Measurements from ENCODE around the gene HOXA6.
A peak's percentile ranks its signal among the peaks of the same experiment; 100 is the strongest.

Gene HOXA6

DNA sequence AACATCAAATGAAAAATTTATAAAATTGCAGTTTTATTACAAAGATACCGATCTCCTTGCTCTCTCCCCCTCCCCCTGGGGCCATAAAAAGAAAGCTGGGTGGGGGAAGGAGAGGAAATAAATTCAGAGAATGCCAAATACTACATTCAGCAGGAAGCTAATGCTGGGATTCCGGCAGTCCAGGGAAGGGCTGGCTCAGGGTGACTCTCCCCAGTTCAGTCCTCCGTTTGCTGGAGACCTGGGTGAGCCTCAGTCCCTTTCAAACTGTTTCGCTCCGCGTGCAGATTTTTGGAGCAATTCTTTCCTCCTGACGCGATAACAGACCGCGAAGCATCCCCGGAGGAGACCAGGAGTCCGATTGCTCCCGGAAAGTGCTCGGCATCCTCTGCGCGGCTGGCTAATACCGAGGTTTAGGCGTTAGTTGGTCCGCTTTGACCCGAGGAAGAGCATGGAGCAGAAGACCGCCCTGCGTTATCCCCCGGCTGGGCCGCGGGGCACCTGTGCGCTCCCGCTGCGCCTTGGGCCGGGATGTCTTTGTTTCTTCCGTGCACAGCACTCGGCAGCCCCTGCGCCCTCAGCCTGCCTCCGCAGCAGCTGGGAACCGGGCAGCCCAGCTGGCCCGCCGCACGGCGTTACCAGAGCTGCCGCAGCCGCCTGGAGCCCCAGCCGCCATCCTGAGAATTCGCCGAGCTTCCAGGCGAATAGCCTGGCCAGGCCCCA lies 41.2 kb downstream of the HOXA6 start:
- no peak for DNase-seq

DNA sequence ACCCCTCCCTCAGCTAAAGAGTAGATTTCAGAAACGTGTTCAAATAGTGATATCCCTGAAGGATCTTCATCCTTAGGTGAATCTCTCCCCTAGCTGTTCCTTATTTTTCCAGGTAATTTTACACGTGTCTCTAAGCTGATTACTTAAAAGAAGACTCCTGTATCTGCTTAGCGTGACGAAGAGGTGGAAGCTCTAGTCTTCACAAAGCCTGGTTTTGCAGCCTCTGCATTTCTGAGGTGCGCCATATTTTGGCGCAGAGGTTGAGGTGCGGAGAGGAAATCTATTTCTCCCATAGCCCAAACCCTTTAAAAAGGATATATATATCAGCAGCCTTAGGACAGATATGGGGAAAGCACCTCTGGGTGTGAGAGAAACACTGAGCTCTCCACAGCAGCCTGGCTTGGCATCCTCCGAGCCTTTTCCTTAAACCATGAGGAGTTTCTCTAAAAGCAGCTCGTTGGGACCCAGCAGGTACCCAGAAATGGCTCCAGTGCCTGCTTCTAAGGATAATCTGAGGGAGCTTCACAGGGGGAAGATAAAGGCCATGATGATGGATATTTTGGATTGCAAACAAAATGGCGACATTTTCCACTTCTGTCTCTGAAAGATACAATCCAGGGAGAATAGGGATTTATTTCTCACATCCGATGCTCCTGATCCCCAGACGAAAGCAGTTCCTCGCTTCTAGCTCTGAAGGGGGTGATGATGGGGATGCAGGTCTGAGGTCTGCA lies 42.1 kb downstream of the HOXA6 start:
- DNase-seq, result no peak

DNA sequence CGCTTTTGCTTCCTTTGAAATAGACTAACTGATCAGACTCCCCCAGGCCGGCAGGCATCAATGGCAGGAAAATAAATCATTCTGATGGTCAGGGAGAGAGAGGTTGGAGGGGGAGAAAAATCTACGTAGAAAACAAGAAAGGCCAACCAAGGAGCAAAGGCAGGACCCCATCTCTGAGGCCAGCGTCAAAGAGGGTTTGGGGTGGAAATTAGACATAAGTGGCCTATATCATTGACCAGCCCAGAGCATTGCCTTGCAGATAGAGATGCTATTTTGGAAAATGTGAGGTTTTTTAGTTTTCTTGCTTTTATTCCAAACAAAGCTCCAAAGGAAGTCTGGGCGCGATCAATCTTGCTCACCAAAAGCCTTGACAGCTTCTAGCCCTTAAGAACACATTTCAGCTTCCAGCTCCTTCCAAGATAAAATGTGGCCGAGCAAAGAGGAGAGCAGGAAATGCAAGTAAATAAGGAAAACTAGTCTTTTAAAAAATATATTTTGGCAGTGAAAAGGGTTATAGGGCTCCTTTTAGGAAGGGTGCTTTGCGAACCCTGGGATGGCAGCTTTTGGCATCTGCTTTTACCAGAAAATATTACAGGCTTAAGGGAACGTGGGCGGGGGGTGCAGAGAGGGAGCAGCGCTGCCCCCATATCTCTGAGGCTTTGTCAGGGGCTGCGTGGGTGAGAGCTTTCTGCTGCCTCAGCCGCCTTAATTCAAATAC lies 43.1 kb downstream of the HOXA6 start:
- no peak for DNase-seq

DNA sequence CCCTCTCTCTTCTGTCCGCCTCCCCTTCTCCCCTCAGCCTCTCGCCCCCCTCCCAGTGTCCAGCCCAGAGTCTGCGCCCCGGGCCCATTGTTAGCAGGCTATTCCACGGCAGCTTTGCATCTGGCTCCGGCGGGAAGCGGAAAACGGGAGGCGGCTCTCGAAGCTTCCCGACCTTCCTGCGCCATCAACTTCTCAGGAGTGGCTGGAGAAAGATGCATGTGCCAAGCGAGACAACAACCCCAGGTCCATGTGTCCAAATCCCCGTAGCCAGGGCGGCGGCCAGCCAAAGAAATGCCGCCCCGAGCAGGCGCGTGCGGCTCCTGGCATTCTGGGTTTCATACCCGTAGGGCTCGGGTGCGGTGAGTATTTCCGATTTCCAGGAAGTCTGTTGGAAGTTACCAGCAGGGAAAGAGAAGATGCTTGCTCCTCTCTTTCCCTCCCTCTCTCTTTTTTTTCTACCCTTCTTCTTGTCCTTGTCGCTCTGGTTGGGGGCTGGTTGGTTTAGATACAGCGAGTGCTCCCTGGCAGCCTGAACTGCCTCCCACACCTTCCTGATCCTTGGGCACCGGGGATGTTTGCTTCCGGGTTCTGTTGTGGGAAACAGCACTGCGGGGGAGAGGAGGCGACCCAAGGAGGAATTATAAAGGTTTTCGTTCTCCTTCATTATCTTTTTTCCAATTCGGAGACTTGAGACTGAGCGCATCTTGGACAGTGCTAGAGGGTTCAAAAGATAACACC lies 43.9 kb downstream of the HOXA6 start:
- DNase-seq, result no peak

DNA sequence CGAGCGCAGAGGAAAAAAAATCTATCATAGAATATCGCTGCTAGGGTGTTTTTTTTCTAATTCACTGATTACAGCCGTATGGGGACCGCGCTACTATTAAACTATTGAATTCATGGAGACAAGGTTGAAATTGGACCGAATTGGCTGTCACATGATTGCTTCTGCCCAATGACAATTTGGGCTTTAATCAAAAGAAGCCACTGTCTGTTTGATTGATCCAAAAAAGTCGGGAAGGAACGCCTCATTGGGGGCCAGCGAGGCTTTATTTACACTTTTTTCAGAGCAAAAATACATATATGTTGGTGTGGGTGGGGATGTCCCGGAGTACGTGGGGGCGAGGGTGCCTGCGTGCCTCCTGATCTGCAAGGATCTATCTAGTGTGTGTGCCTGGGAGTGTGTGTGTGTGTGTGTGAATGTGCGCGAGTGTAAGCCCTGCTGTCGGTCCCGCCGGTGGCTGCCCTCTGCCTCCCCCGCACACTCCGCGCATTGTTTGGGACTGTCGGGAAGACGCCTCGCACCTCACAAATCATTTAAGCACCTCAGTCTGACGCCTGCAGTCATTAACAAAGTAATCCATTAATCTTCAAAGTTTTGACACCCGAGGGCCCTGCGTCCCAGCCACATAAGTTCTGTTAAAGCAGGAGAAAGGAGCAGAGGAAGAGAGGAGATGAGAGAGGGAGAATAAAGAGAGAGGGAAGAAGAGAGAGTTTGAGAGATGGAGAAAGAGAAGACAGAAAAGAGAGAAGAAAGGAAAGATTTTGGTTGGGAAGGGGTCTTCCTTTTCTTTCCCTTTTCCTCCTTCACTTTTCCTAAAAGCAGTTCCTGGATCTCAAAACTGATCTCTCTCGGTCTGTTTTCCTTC lies 44.8 kb downstream of the HOXA6 start, which contains the start of gene HOXA2:
Gene HOXA2, minus strand, starts transcription at position 103 of the 862 bp plus-strand sequence. CDS start 183 bp downstream, outside the sequence.
- DNase-seq, result no peak

DNA sequence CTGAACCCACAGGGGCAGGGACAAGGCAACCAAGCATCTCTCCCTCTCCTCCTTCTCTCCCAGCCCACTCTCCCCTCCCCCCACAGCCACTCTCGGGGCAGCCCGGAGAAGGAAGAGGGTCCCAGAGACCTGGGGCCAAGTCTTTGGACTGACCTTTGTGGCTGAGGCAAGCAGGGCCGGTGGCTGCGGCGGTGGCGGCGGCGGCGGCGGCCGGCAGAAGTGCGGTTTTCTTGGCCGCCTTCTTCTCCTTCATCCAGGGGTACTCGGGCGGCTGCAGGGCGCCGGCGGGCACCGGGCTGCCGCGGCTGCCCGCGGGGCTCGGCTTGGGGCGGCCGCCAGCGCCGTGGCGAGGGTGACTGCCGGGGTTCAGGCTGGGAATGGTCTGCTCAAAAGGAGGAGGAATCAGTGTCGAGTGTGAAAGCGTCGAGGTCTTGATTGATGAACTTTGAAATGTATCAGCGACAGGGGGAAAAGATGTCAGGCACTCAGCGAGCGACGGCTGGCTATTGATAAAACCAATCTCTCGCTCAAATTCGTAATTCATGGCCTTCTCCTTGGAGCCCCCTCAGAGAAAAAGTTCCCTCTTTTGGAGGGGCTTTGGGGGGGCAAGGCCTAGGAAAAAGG lies 45.5 kb downstream of the HOXA6 start:
- DNase-seq, result no peak

DNA sequence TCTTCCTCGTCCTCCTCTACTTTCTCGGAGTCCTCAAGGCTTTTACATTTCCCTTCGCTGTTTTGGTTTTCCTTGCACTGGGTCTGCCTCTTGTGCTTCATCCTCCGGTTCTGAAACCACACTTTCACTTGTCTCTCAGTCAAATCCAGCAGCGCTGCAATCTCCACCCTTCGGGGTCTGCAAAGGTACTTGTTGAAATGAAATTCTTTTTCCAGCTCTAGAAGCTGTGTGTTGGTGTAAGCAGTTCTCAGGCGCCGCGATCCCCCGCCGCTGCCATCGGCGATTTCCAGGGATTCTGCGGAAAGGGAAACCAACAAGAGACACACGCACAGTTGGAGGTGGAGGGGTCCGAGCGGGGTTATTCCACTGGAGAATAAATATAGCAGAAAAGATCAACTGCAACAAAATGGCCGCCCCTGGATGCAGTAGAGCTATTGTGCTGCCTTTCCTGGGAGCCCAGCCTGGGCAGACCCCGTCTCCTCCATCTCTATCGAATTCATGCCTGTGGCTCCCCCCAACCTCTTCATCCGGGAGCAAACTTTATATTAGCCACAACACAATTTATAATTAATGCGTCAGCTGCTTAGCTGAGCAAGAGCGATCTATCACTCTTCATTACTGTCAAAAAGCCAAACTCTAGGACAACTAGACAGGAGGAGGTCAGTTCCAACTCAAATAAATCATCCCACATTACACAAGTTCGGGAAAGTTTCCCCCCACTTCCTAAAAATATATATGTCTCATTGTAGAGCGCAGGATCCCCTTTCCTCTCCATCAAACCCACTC lies 46.2 kb downstream of the HOXA6 start:
- no peak for DNase-seq

DNA sequence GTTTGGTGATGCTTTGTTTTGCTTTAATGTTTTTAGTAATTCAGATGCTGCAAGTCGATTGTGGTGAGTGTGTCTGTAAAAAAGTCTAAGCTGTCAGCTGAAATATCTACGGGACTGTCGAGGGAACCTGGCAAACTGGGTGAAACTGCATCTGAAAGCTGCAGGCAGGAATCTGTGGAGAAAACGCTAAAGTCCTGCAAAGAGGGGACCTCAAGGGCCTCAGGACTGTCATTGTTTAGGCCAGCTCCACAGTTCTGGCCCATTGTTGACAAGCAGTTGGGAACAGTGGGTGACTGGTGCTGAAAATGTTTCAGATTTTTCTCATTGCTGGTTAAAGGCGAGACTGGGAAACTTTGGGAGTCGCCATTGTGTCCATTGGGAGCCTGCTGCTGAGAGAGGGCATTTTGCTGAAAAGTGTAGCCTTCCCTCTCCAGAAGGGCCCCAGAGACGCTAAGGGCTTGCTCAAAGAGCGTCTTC lies 46.8 kb downstream of the HOXA6 start:
- DNase-seq, result no peak

DNA sequence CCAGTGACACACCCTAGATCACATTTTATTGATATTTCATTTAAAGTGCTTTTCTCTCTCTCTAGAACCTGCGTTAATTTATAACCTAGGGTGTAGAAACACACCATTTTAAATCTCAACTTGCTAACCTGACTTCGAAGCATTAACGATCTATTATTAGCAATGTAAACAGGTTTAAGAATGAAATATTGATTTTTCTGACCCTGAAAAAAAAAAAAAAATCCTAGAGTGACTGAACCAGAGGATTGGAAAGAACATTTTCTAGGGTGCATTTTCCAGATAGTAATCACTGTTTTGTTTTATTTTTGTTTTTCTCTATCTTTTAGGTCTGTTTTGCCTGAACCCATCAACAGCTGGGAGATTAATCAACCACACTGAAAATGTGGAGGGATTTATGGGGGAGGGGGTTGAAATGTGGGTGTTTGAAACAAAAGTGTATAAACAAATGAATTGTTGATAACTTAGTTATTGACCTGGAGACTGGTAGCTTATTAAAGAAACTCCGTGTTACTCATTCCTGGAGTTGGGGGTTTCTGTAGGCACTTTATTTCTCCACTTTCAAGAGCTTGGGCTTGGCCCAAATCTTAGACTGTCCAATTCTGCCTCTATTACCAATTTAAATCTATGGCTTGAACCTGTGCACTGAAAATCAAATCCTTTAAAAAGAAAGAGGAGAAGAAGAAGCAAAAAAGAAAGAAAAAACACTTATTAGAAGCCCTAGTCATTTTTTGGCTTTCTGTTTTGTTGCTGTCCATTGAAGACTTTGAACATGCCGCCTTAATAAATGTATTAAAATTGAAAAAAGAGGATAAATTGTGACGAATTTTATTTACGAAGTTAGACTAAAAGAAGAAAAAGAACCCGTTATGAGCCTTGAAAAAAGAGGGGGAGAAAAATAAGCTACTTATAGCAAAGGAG lies 47.9 kb downstream of the HOXA6 start:
- no peak for DNase-seq

DNA sequence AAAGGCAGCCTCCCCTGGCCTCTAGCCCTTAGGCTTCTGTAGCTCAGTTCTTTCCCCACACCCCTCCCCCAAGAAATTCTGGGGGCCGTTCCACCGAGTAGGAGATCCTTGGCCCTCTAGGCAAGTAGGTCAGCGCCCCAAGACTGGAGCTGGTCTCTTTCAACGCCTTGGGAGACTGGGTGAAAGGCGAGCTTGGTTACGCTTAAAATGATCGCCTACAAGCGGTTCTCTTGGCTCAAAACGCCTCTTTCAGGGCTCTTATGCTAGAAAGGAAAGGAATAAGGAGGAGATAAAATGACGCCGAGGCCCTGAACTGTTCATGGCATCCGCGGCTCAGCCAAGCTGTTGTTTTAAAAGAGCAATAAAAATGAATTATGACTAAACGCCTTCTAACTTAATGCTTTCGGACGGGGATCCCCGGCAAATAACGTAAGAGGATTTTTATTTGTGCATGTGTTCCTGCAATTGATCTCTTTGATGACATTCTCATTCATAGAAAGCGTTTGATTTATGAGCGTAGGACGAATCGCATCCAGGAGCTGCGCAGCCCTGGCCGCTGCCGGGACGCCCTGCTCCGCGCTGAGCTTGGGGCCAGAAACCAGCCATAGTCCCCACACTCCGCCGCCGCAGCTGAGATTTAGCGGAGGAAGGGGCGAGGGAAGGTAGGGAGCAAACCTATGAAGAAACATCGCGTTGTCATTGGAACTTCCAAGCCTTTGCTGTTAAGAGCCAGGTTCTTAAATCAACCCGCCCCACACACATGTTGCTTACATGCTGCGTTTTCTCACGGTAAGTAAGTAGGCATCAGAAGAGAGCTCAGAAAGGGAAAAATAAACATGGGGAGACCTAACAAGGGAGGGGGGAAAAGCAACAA lies 48.8 kb downstream of the HOXA6 start:
- DNase-seq, result no peak

DNA sequence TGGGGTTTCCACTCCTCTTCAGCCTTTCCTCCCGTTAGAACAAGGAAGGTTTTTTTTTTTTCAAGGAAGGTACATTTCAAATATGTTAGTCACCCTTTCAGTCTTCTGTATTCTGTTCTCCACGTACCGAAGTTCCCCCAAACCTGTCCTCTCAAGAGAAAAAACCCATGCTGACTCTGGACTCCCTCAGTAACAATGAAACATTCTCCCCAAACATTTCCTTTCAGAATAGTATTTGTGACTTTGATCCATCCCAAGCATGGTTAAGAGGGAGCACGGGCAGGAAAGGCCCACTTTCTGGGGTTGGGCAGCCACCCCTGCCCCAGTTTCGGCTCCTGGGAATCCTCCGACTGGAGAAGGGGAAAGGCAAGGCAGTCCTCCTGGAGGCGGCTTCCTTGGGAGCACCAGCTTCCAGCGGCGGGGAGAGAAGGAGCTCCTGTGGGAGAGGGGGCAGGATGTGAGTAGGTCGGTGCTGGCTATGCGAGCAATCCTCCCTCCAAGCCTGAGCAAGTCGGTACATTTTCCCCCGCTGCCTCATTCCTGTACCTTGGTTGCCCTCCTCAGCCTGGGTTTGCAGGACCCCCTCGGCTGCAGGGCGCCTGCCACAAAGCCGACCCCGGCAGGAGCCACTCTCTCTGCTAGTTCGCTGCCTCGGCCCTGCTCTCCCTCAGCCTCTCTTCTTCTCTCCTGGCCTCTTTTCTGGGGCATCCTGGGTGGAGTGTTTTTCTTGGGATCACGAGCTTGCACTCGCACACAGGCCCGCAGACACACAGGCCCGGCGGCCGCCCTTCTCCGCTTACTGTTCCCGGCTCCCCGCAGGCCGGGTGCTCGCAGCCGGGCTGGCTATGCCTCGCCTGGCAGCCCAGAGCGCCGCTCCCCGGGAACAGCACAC lies 49.6 kb downstream of the HOXA6 start:
- DNase-seq, result no peak

DNA sequence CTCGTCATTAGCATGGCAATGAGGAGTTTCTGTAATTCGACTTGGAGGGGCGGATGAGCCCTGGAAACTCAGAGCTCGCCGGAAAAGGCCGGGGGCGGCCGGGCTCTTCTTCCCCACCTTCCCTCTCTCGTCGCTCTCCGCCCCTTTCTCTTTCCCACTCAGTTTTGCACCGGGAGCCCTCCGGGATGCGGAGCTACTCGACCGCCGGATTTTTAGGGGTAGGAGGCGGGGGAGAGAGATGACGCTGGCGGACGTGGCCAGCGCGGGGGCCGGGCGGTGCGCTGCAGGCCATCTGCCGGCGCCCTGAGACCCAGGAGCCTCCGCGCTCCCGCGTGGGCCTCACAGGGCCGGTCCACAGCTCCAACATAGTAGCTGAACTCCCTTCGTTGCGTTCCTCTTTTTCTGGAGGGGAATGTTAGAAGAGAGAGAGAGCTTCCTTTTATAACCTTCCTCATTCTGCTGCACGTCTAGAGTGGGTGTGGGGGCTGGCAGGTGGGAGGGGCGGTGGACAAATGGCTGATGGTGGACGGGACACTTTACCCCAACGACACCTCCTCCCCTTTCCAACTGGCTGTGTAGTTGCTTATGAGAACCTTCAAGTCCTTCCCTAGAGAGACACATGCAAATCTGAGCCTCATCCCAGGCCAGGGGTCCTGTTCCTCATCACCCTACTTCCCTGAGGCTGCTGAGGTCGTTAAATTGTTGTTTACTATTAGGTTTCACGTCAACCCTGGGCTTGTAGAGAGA lies 50.6 kb downstream of the HOXA6 start:
- no peak for DNase-seq

DNA sequence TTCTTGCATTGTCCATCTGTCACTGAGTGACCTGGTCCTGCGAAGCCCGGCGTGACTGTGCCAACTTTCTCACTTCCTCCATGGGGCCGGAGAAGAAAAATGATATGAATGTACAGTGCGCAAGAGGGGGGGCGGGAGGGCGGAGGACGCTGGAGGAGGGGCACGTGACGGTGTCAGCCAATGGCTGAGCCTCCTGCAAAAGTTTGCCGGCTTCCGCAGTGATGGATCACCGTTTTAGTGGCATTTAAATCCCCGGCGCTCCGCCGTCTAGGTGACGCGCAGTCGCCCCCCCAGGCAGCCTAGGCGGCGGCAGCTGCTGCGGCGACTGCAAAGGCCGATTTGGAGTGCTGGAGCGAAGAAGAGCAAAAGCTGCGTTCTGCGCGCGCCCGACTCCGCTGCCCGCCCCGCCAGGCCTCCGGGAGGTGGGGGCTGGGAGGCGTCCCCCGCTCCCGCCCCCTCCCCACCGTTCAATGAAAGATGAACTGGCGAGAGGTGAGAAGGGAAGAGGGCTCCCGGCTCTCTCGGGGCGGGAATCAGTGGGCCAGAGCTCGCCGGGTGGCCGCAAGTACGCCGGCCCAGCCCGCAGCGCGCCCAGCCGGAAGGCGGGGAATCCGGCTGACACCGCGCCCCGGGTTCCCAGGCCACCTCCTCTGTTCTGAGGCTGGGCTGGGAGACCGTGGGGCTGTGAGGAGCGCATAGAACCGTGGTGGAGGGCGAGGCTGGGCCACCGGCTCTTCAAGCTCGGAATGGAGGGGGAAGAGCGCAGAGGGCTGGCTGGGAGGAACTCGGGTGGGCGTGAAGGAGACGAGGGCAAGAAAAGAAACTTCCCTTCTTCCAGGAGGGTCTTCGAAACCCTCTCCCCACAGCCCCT lies 51.4 kb downstream of the HOXA6 start, which contains the start of gene HOXA1:
Gene HOXA1, minus strand, starts transcription at position 104 of the 871 bp plus-strand sequence. Its CDS starts 88 bp downstream, at position 16.
- peak; percentile 63 to 72 for DNase-seq
